ENCODE data around the gene SLC7A14.

DNA sequence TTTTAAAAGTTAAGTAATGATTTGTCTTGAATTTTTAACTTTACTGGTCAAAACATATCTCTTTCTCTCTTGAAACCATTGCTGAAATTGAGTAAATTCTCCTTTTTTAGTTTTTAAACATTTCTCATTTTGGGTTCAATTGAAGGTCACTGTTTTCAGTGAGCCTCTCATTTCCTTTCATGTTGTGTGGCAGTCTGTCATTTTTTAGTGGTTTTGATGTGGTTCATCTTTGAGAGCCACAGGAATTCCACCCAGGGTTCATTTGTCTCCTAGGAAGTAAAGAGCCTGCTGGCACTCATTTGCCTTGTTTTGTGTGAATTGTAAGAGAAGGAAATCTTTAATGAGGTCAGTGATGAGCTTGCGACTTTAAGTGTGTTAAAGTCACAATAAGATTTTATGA is 156.8 kb downstream of the SLC7A14 start:
- TF ChIP-seq, protein P1, sequence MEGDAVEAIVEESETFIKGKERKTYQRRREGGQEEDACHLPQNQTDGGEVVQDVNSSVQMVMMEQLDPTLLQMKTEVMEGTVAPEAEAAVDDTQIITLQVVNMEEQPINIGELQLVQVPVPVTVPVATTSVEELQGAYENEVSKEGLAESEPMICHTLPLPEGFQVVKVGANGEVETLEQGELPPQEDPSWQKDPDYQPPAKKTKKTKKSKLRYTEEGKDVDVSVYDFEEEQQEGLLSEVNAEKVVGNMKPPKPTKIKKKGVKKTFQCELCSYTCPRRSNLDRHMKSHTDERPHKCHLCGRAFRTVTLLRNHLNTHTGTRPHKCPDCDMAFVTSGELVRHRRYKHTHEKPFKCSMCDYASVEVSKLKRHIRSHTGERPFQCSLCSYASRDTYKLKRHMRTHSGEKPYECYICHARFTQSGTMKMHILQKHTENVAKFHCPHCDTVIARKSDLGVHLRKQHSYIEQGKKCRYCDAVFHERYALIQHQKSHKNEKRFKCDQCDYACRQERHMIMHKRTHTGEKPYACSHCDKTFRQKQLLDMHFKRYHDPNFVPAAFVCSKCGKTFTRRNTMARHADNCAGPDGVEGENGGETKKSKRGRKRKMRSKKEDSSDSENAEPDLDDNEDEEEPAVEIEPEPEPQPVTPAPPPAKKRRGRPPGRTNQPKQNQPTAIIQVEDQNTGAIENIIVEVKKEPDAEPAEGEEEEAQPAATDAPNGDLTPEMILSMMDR (IDR thresholded peaks at IDR 0.05; ENCODE audit: low read depth, low read length), result no peak
- no peak for TF ChIP-seq EZH2phosphoT487 (IDR thresholded peaks at IDR 0.05; ENCODE audit: low read depth)

All from OCI-LY3 (cell line).